Mesodermal cell (in vitro differentiated cells): ENCODE results near the gene SLIT3.

Source experiments
- H3K27ac ChIP-seq: 2 replicates; pipeline ENCODE4 v1.7.0; 2013; ENCODE audit warnings: mild to moderate bottlenecking, low read depth, low read length, moderate library complexity; ENCODE audit not compliant: severe bottlenecking
- H3K36me3 ChIP-seq: 2 replicates; pipeline ENCODE4 v1.7.1; 2013; ENCODE audit warnings: mild to moderate bottlenecking, low read length, moderate library complexity; ENCODE audit not compliant: control insufficient read depth, insufficient read depth
- H3K4me1 ChIP-seq: one replicate; pipeline ENCODE4 v1.7.1; 2013; ENCODE audit warnings: mild to moderate bottlenecking, low read length; ENCODE audit not compliant: insufficient read depth, control insufficient read depth, poor library complexity, severe bottlenecking
- H3K4me3 ChIP-seq: 2 replicates; pipeline ENCODE4 v1.7.0; 2013; ENCODE audit warnings: low read length, control low read depth, mild to moderate bottlenecking; ENCODE audit not compliant: insufficient read depth, poor library complexity, severe bottlenecking; ENCODE audit errors: extremely low read depth
- H3K9me3 ChIP-seq: 2 replicates; pipeline ENCODE4 v1.7.1; 2013; ENCODE audit warnings: mild to moderate bottlenecking, low read length, moderate library complexity; ENCODE audit not compliant: control insufficient read depth
- WGBS, 2 experiments: methylation state at CpG; one replicate each; pipeline ENCODE4 v1.1.5; 2013; ENCODE audit warnings: missing lambda C conversion rate in 2 of 2; ENCODE audit not compliant: insufficient coverage in 2 of 2; 5-methylcytosine and 5-hydroxymethylcytosine counted together

The SLIT3 gene

DNA sequence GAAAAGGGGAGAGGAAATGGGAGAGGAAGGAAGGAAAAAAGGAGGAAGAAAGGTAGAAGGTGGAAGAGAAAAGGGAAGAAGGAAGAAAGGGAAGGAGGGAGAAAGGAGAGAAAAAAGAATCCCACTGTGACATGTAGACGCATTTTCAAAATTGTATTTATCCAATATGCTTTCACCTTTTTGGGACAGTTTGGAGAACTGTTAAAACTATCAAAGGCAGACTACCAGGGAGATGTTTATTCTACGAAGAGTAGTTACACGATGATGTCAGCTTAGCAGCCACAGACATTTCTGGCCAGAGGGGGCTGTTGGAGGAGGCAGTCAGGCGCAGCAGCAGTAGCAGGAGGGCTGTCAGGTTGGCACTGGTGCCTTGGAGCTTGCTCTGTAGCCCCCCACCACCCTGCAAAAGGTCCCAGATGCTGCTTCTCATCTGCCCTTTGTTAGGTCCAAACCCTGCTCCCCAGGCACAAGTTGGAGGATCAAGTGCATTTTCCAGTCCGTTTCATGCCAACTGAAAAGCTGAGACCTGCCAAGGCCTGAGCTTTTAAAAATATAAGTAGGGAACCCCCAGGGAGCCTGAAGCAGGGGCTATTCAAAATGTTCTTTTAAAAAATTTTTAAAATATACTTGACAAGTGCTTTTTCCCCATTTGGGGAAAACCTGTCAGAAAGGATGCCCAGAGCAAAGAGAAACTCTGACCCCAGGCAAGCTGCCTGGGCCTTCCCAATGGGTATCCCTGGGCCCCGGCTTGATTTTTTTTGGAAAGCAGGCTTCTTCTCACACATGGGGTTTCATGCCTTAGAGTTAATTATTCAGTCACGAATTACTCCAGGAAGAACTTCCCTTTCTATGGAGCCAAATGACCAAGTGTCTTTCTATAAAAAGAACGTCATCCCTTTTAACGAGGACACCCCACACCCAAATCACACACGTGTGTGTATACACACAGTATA, 203.3 kb downstream of the SLIT3 start:
- no peaks in the 10 kb centered on the region for H3K36me3 ChIP-seq
- H3K4me3 ChIP-seq: no peak overlapping the region
- no peak overlapping the region for H3K27ac ChIP-seq
- 82 to 86% methylated on average over 7 to 8 of the region's 10 CpGs for WGBS, 2 experiments
- H3K4me1 ChIP-seq: peaks cover 6% of the 10 kb centered on the region
- H3K9me3 ChIP-seq: no peaks in the 10 kb centered on the region

GRCh38 chr5:169095976-169096375, 205.0 kb downstream of the SLIT3 start:
- Histone ChIP-seq H3K4me1 (peaks cover 6% of the 10 kb centered on the region), H3K36me3 (no peaks in the 10 kb centered on the region), H3K4me3 (no peak overlapping the region), H3K9me3 (peaks cover 2% of the 10 kb centered on the region), H3K27ac (no peak overlapping the region)
- no CpG with 5 or more reads among the region's 1 CpG for WGBS, 2 experiments

GRCh38 chr5:169095410-169095960, 205.5 kb downstream of the SLIT3 start:
- 83 to 100% methylated on average over 1 to 4 of the region's 4 CpGs for WGBS, 2 experiments
- Histone ChIP-seq H3K36me3 (no peaks in the 10 kb centered on the region), H3K9me3 (peaks cover 7% of the 10 kb centered on the region), H3K27ac (no peak overlapping the region), H3K4me1 (peaks cover 6% of the 10 kb centered on the region), H3K4me3 (no peak overlapping the region)

- no peaks in the 10 kb centered on the region for H3K36me3 ChIP-seq
- peaks cover 6% of the 10 kb centered on the region for H3K4me1 ChIP-seq
- 74 to 87% methylated on average over 5 to 6 of the region's 7 CpGs for WGBS, 2 experiments
- H3K27ac ChIP-seq: no peak overlapping the region
- H3K4me3 ChIP-seq: no peak overlapping the region
- H3K9me3 ChIP-seq: peaks cover 7% of the 10 kb centered on the region
Measured at GRCh38 chr5:169094586-169095409, 206.1 kb downstream of the SLIT3 start.

GRCh38 chr5:169091396-169091980, 209.5 kb downstream of the SLIT3 start:
- no peak overlapping the region for H3K4me3 ChIP-seq
- WGBS, 2 experiments: 96% methylated on average over 8 to 9 of the region's 9 CpGs
- peaks cover 7% of the 10 kb centered on the region for H3K9me3 ChIP-seq
- no peaks in the 10 kb centered on the region for H3K4me1 ChIP-seq
- H3K27ac ChIP-seq: no peak overlapping the region
- H3K36me3 ChIP-seq: no peaks in the 10 kb centered on the region

DNA sequence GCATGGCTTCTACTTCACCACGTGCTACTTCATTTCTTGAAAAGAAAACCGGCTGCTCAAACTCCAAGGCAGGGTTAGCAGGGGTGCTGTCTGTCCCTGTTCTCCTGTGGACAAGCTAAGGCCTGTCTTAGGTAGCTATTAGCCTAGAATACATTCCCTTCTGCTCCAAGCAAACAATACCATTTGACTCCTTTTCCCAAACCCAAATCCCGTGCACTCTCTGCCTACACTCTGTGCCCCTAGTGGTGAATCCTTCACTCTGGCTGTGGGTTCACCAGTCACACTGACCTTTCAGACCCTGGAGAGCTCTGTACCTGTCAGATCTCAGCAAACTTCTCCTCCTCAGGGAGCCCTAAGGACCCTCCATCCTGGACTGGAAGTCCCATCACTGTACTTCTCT, 211.6 kb downstream of the SLIT3 start:
- Histone ChIP-seq H3K36me3 (no peaks in the 10 kb centered on the region), H3K9me3 (peaks cover 7% of the 10 kb centered on the region), H3K27ac (no peak overlapping the region), H3K4me1 (no peaks in the 10 kb centered on the region), H3K4me3 (no peak overlapping the region)
- 82 to 93% methylated on average over 3 of the region's 3 CpGs for WGBS, 2 experiments

DNA sequence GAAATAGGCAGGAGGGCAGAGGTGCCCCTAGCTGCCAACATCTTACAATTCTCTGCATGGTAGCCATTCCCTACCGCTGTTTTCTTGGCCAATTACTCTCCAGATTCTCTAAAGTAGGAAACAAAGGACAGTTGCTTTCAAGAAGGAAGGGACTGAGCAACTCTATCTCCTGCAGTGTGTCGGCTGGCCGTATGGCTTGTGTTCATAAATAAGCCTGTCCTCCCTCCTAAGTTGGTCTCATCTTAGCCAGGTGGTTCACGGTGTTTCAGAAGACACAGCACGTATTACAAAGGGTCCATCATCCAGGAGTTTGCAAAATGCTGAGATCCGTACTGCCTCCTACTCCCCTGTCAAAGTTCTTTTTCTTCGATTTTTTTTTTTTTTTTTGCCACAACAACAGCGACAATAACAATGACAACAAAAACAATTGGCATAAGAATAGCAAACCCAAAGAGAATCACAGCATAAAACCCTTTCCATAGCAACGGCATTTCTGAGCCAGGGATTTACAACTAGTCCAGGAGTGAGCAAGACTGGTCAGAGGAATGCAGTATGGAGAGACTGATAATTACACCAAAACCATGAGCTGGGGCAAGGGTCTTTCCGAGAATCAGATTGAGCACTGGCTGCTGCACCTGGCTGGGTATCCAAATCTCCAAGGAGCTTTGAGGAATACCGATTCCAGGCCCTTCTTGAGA, 212.8 kb downstream of the SLIT3 start:
- H3K36me3 ChIP-seq: no peaks in the 10 kb centered on the region
- H3K27ac ChIP-seq: no peak overlapping the region
- H3K4me3 ChIP-seq: no peak overlapping the region
- 75 to 78% methylated on average over 8 to 9 of the region's 11 CpGs for WGBS, 2 experiments
- H3K9me3 ChIP-seq: peaks cover 7% of the 10 kb centered on the region
- no peaks in the 10 kb centered on the region for H3K4me1 ChIP-seq

DNA sequence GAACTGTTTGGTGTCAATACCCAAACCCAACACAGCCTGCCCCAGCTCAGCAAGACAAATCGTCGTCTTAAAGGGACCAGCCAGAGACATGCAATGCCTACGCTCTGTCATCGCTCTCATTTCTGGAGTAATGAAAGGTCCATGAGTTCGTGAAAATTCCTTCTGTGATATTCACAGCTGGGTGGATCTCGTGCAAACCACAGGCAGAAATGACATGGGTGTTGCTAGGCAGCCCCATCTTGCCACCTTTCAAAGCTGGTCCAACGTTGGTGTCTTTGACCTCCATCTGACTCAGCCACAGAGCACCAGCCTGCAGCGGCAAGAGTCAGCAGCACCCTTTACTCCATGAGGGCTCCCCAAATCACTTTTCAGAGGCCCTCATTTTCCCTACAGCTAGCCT, 215.3 kb downstream of the SLIT3 start:
- 90 to 91% methylated on average over 8 of the region's 8 CpGs for WGBS, 2 experiments
- peaks cover 2% of the 10 kb centered on the region for H3K9me3 ChIP-seq
- H3K4me3 ChIP-seq: no peak overlapping the region
- H3K4me1 ChIP-seq: no peaks in the 10 kb centered on the region
- no peaks in the 10 kb centered on the region for H3K36me3 ChIP-seq
- H3K27ac ChIP-seq: no peak overlapping the region

- Histone ChIP-seq H3K4me3 (no peak overlapping the region), H3K4me1 (peaks cover 4% of the 10 kb centered on the region), H3K36me3 (no peaks in the 10 kb centered on the region), H3K9me3 (no peaks in the 10 kb centered on the region), H3K27ac (no peak overlapping the region)
- 73 to 79% methylated on average over 2 of the region's 4 CpGs for WGBS, 2 experiments
Measured at GRCh38 chr5:169085212-169085611, 215.7 kb downstream of the SLIT3 start.

GRCh38 chr5:169084775-169085174, 216.2 kb downstream of the SLIT3 start:
- Histone ChIP-seq H3K36me3 (no peaks in the 10 kb centered on the region), H3K27ac (no peak overlapping the region), H3K4me1 (peaks cover 5% of the 10 kb centered on the region), H3K4me3 (no peak overlapping the region), H3K9me3 (no peaks in the 10 kb centered on the region)
- 40 to 64% methylated on average over 2 to 4 of the region's 4 CpGs for WGBS, 2 experiments
